SK-N-SH (cell line): Measurements from ENCODE around the gene PCNX1. TPM values are rescaled to one million over a fixed set of nuclear protein-coding genes. Genes with fewer than 3 reads are reported as not detected.
"Not testable (repeated sequence)": the region's sequence is repeated elsewhere in the genome, so short reads cannot be mapped to it uniquely, and the experiment has no call there.

Source experiments
- CTCF ChIA-PET: fragments of 300-600, 350-600 bp; formaldehyde crosslinking; extraction: SDS; loops from one replicate; lab custom pipeline; 2021; lab: Yijun Ruan, JAX
- POLR2A ChIA-PET: fragments of 350-600 bp; sonication (Branson Sonifier 250); formaldehyde crosslinking; extraction: SDS; loops from one replicate; lab custom pipeline; 2020; ENCODE audit warnings: antibody characterized with exemption, inconsistent platforms; lab: Yijun Ruan, JAX
- DNase-seq: peaks from one replicate; pipeline ENCODE4 v3.0.0; 2012
- H2AFZ ChIP-seq: fragments of 200-600 bp; sonication (generic); 2 replicates; pipeline ENCODE4 v1.8.1; 2016; ENCODE audit warnings: antibody characterized with exemption, mild to moderate bottlenecking, low read depth
- H3F3A ChIP-seq: fragments of 200-600 bp; sonication (generic); replicated peaks from 2 replicates; pipeline ENCODE3; 2016; ENCODE audit warnings: antibody characterized with exemption, mild to moderate bottlenecking; ENCODE audit not compliant: insufficient read depth
- H3K27ac ChIP-seq, 2 experiments: fragments of 200-500 bp in 1 of 2; fragments of 200-600 bp in 1 of 2; sonication (Bioruptor generic) in 1 of 2; sonication (generic), shearing (Covaris generic) in 1 of 2; 2 replicates each; pipeline versions ENCODE4 v1.5.1 to v1.6.1; 2014 to 2016; ENCODE audit warnings: low read depth in 2 of 2, inconsistent platforms in 1 of 2, low read length in 1 of 2, mild to moderate bottlenecking in 1 of 2, mixed read lengths in 1 of 2
- H3K27me3 ChIP-seq: fragments of 200-600 bp; sonication (generic), shearing (Covaris generic); 2 replicates; pipeline ENCODE4 v1.6.1; 2016; ENCODE audit warnings: mixed run types; ENCODE audit not compliant: insufficient read depth
- H3K36me3 ChIP-seq, 2 experiments: fragments of 200-500 bp in 1 of 2; fragments of 200-600 bp in 1 of 2; sonication (Bioruptor generic) in 1 of 2; sonication (generic) in 1 of 2; replicated peaks in 1 of 2; 2 replicates each; pipeline versions ENCODE3 to v1.5.1; 2014 to 2016; ENCODE audit warnings: low read length in 1 of 2, mild to moderate bottlenecking in 1 of 2; ENCODE audit not compliant: insufficient read depth in 2 of 2, control insufficient read depth in 1 of 2
- H3K4me1 ChIP-seq, 2 experiments: fragments of 200-500 bp in 1 of 2; fragments of 200-600 bp in 1 of 2; sonication (Bioruptor generic) in 1 of 2; sonication (generic), shearing (Covaris generic) in 1 of 2; 2 replicates each; pipeline versions ENCODE4 v1.5.1 to v1.6.1; 2014 to 2016; ENCODE audit warnings: low read depth in 1 of 2, low read length in 1 of 2, mixed run types in 1 of 2; ENCODE audit not compliant: insufficient read depth in 2 of 2, control insufficient read depth in 1 of 2
- H3K4me2 ChIP-seq: fragments of 200-600 bp; sonication (generic), shearing (Covaris generic); 2 replicates; pipeline ENCODE4 v1.6.1; 2017; ENCODE audit warnings: mixed run types
- H3K4me3 ChIP-seq, 2 experiments: fragments of 200-500 bp in 1 of 2; fragments of 200-600 bp in 1 of 2; sonication (Bioruptor generic) in 1 of 2; sonication (generic), shearing (Covaris generic) in 1 of 2; 2 replicates each; pipeline versions ENCODE4 v1.5.1 to v1.8.1; 2014 to 2016; ENCODE audit warnings: low read depth in 2 of 2, inconsistent platforms in 1 of 2, low read length in 1 of 2, mild to moderate bottlenecking in 1 of 2, mixed read lengths in 1 of 2, moderate library complexity in 1 of 2
- H3K79me2 ChIP-seq: fragments of 200-600 bp; sonication (generic); 2 replicates; pipeline ENCODE4 v1.8.1; 2017; ENCODE audit warnings: mild to moderate bottlenecking; ENCODE audit not compliant: insufficient read depth
- H3K9ac ChIP-seq: fragments of 200-600 bp; sonication (generic); 2 replicates; pipeline ENCODE4 v1.6.1; 2017; ENCODE audit warnings: mixed run types
- H3K9me2 ChIP-seq: fragments of 200-600 bp; sonication (generic); 2 replicates; pipeline ENCODE4 v1.6.1; 2017; ENCODE audit warnings: mixed run types
- H3K9me3 ChIP-seq: fragments of 200-600 bp; sonication (generic); 2 replicates; pipeline ENCODE4 v1.6.1; 2017; ENCODE audit warnings: mixed run types, mild to moderate bottlenecking, moderate library complexity
- H4K20me1 ChIP-seq: fragments of 200-600 bp; sonication (generic); 2 replicates; pipeline ENCODE4 v1.6.1; 2017; ENCODE audit warnings: mild to moderate bottlenecking, mixed run types; ENCODE audit not compliant: insufficient read depth
- EP300 ChIP-seq, 2 experiments: IDR thresholded peaks; 2 replicates each; pipeline versions ENCODE4 v1.4.0 to v1.6.1; 2012; ENCODE audit warnings: borderline replicate concordance in 1 of 2, low read depth in 1 of 2, low read length in 1 of 2
- EZH2phosphoT487 ChIP-seq: fragments of 200-600 bp; sonication (generic); IDR thresholded peaks from 2 replicates; pipeline ENCODE4 v1.6.1; 2017; ENCODE audit warnings: low read depth, mixed run types, mild to moderate bottlenecking, antibody characterized with exemption, moderate library complexity, borderline replicate concordance
- FOSL2 ChIP-seq: IDR thresholded peaks from 2 replicates; pipeline ENCODE4 v1.4.0; 2012; ENCODE audit warnings: low read depth, mild to moderate bottlenecking, moderate library complexity, borderline replicate concordance
- FOXJ3 ChIP-seq: sonication (generic); formaldehyde crosslinking; IDR thresholded peaks from 2 replicates; pipeline ENCODE4 v1.5.1; 2020; ENCODE audit warnings: mild to moderate bottlenecking, missing genetic modification reagents
- GABPA ChIP-seq: IDR thresholded peaks from 2 replicates; pipeline ENCODE4 v1.4.0; 2012; ENCODE audit warnings: low read depth, mild to moderate bottlenecking
- JUND ChIP-seq: IDR thresholded peaks from 2 replicates; pipeline ENCODE4 v1.4.0; 2012
- MEF2A ChIP-seq: IDR thresholded peaks from 2 replicates; pipeline ENCODE4 v1.4.0; 2012; ENCODE audit warnings: low read depth, borderline replicate concordance
- MXI1 ChIP-seq: IDR thresholded peaks from 2 replicates; pipeline ENCODE4 v1.6.1; 2012; ENCODE audit warnings: mild to moderate bottlenecking, low read depth, low read length, improper control_type of control experiment
- RCOR1 ChIP-seq: fragments of 150-350 bp; IDR thresholded peaks from 2 replicates; pipeline ENCODE4 v1.6.1; 2017; ENCODE audit warnings: antibody characterized with exemption, low read length
- RXRA ChIP-seq: IDR thresholded peaks from 2 replicates; pipeline ENCODE4 v1.4.0; 2012; ENCODE audit warnings: low read depth, mild to moderate bottlenecking, borderline replicate concordance
- TAF1 ChIP-seq: IDR thresholded peaks from 2 replicates; pipeline ENCODE4 v1.6.1; 2012; ENCODE audit warnings: low read depth, mild to moderate bottlenecking, low read length, moderate library complexity, borderline replicate concordance
- WGBS: methylation state at CpG from one replicate; pipeline ENCODE4 v1.1.6; 2017; ENCODE audit warnings: low lambda C conversion rate; 5-methylcytosine and 5-hydroxymethylcytosine counted together
- polyA plus RNA-seq, 3 experiments: library from polyadenylated mRNA; depleted of rRNA; stranded (reverse); fragments of >200 nt; gene quantifications; 2 replicates each; pipeline ENCODE4 v1.2.3, GENCODE V29; 2012
- TF ChIP-seq, protein P1 (sequence below): IDR thresholded peaks from 2 replicates; pipeline ENCODE4 v1.4.0; 2012; ENCODE audit warnings: low read depth, borderline replicate concordance
- TF ChIP-seq, protein P2 (sequence below): fragments of 150-350 bp; IDR thresholded peaks from 2 replicates; pipeline ENCODE4 v1.6.1; 2016; ENCODE audit warnings: mild to moderate bottlenecking, low read depth, low read length
- TF ChIP-seq, protein P3 (sequence below): IDR thresholded peaks from 2 replicates; pipeline ENCODE4 v1.4.0; 2012; ENCODE audit warnings: low read depth, borderline replicate concordance

The PCNX1 gene
- polyA plus RNA-seq, 1 of the 3 experiments (the other 2 are of a cell fraction): 9.4 TPM

DNA sequence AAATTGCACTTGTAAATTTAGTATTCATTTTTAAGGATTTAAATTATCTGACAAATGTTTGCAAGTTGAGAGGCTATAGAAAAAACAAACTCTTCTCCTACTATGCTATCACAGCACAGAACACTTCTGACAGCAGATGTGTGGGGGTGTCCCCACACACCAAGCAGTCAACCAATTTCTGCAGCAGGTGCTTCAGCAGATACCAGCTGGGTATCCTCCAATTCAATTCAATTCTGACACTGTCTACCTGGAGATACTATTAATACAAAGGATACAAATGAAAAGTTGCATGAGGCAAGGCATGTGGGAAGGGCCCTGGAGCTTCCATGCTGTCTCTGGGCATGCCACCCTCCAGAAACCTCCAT, 35.1 kb downstream of the PCNX1 start:
- Histone ChIP-seq H3K27ac (no peak overlapping the region), H3K27me3 (no peaks in the 10 kb centered on the region), H3K79me2 (peaks cover 97% of the 10 kb centered on the region), H3K9me3 (no peaks in the 10 kb centered on the region), H4K20me1 (peaks cover 26% of the 10 kb centered on the region)
- POLR2A ChIA-PET: no interaction called here
- no peak for TF ChIP-seq GABPA
- TF ChIP-seq, protein P1, sequence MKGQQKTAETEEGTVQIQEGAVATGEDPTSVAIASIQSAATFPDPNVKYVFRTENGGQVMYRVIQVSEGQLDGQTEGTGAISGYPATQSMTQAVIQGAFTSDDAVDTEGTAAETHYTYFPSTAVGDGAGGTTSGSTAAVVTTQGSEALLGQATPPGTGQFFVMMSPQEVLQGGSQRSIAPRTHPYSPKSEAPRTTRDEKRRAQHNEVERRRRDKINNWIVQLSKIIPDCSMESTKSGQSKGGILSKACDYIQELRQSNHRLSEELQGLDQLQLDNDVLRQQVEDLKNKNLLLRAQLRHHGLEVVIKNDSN: no peak
- no peak for TF ChIP-seq MXI1
- TF ChIP-seq JUND: no peak
- TF ChIP-seq FOXJ3: no peak
- no peak for TF ChIP-seq RXRA
- no peak for TF ChIP-seq MEF2A
- TF ChIP-seq, protein P2, sequence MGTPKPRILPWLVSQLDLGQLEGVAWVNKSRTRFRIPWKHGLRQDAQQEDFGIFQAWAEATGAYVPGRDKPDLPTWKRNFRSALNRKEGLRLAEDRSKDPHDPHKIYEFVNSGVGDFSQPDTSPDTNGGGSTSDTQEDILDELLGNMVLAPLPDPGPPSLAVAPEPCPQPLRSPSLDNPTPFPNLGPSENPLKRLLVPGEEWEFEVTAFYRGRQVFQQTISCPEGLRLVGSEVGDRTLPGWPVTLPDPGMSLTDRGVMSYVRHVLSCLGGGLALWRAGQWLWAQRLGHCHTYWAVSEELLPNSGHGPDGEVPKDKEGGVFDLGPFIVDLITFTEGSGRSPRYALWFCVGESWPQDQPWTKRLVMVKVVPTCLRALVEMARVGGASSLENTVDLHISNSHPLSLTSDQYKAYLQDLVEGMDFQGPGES: no peak
- TF ChIP-seq EZH2phosphoT487: no peak
- TF ChIP-seq, all 33 proteins: peak for 0
- Histone ChIP-seq H3K36me3 (peaks cover 6 to 23% of the 10 kb centered on the region in 2 experiments), H3K4me3 (no peak overlapping the region), H3K9ac (no peak overlapping the region), H3F3A (no peaks in the 10 kb centered on the region), H2AFZ (no peak overlapping the region), H3K4me2 (no peak overlapping the region), H3K4me1 (no peaks in the 10 kb centered on the region), H3K9me2 (no peaks in the 10 kb centered on the region)
- CTCF ChIA-PET: interaction anchor here (0.5 to 1.2 kb wide), 2 partner anchors 13 to 533 kb away, joined by 3 read pairs; no protein-coding TSS in a partner anchor
- DNase-seq: no peak

DNA sequence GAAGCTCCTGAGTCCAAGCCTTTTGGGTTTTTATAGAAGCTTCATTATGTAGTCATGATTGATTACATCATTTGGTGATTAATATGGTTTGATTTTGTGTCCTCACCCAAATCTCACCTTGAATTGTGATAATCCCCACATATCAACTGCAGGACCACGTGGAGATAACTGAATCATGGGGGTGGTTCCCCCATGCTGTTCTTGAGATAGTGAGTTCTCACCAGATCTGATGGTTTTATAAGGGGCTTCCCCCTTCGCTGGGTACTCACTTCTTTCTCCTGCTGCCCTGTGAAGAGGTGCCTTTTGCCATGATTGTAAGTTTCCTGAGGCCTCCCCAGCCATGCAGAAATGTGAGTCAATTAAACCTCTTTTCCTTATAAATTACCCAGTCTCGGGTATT, 35.5 kb downstream of the PCNX1 start:
- H3K27me3 ChIP-seq, H3K9me2 ChIP-seq, H3K9me3 ChIP-seq, DNase-seq, H3K9ac ChIP-seq, H3K4me3 ChIP-seq, H3K4me2 ChIP-seq, H3K27ac ChIP-seq, H3K4me1 ChIP-seq, H2AFZ ChIP-seq, H3F3A ChIP-seq, POLR2A ChIA-PET: not testable (repeated sequence)
- Histone ChIP-seq H4K20me1 (peaks cover 23% of the 10 kb centered on the region), H3K36me3 (peaks cover 10 to 26% of the 10 kb centered on the region in 2 experiments), H3K79me2 (peaks cover 97% of the 10 kb centered on the region)
- 97% methylated on average over 3 of the region's 3 CpGs for WGBS
- CTCF ChIA-PET: interaction anchor here (0.5 to 1.2 kb wide), 2 partner anchors 13 to 533 kb away, joined by 3 read pairs; no protein-coding TSS in a partner anchor

DNA sequence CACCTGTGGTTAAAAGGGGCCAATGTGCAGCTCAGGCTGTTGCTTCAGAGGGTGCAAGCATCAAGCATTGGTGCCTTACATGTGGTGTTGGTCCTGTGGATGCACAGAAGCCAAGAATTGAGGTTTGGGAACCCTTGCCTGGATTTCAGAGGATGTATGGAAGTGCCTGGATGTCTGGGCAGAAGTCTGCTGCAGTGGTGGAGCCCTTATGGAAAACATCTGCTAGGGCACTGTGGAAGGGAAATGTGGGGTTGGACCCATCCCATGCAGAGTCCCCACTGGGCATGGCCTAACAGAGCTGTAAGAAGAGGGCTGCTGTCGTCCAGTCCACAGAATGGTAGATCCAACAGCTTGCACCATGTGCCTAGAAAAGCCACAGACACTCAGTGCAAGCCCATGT, 36.6 kb downstream of the PCNX1 start:
- Histone ChIP-seq H3K9ac (no peak overlapping the region), H3K4me1 (no peaks in the 10 kb centered on the region), H3K36me3 (peaks cover 15 to 34% of the 10 kb centered on the region in 2 experiments), H3K9me3 (no peaks in the 10 kb centered on the region), H3K27ac (no peak overlapping the region), H3K27me3 (no peaks in the 10 kb centered on the region), H4K20me1 (peaks cover 19% of the 10 kb centered on the region), H2AFZ (no peak overlapping the region), H3F3A (peaks cover under 1% of the 10 kb centered on the region), H3K79me2 (peaks cover 93% of the 10 kb centered on the region), H3K4me2 (no peak overlapping the region), H3K9me2 (no peaks in the 10 kb centered on the region), H3K4me3 (no peak overlapping the region; a peak in 1 of 4 replicates)
- 90% methylated on average over 1 of the region's 1 CpG for WGBS
- no peak for DNase-seq
- ChIA-PET POLR2A (no interaction called here), CTCF (no interaction called here)
- no peak for TF ChIP-seq EP300 (IDR thresholded peaks at IDR 0.05; ENCODE audit: borderline replicate concordance in 1 of 2, low read depth in 1 of 2, low read length in 1 of 2)
- TF ChIP-seq RCOR1: no peak
- no peak for TF ChIP-seq RXRA
- no peak for TF ChIP-seq FOSL2
- TF ChIP-seq JUND: no peak
- no peak for TF ChIP-seq TAF1
- TF ChIP-seq, protein P1: no peak
- TF ChIP-seq, protein P3, sequence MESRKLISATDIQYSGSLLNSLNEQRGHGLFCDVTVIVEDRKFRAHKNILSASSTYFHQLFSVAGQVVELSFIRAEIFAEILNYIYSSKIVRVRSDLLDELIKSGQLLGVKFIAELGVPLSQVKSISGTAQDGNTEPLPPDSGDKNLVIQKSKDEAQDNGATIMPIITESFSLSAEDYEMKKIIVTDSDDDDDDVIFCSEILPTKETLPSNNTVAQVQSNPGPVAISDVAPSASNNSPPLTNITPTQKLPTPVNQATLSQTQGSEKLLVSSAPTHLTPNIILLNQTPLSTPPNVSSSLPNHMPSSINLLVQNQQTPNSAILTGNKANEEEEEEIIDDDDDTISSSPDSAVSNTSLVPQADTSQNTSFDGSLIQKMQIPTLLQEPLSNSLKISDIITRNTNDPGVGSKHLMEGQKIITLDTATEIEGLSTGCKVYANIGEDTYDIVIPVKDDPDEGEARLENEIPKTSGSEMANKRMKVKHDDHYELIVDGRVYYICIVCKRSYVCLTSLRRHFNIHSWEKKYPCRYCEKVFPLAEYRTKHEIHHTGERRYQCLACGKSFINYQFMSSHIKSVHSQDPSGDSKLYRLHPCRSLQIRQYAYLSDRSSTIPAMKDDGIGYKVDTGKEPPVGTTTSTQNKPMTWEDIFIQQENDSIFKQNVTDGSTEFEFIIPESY: no peak
